ENCODE data around the gene GALNTL6.

The GALNTL6 gene

DNA sequence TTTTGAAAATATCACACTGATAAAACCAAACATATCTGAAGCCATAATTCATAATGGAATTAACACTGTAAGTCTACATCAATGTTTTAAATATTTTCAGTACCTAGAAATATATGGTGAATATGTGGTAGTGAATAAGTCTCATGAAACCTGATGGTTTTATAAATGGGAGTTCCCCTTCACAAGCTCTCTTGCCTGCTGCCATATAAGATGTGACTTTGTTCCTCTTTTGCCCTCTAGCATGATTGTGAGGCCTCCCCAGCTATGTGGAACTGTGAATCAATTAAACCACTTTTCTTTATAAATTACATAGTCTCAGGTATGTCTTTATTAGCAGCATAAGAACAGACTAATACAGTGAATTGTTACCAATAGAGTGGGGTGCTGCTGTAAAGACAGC is 818.6 kb downstream of the GALNTL6 start:
- H3K4me3 ChIP-seq (ENCODE audit: low read depth, low read length): no peak overlapping the region
- TF ChIP-seq, protein P1, sequence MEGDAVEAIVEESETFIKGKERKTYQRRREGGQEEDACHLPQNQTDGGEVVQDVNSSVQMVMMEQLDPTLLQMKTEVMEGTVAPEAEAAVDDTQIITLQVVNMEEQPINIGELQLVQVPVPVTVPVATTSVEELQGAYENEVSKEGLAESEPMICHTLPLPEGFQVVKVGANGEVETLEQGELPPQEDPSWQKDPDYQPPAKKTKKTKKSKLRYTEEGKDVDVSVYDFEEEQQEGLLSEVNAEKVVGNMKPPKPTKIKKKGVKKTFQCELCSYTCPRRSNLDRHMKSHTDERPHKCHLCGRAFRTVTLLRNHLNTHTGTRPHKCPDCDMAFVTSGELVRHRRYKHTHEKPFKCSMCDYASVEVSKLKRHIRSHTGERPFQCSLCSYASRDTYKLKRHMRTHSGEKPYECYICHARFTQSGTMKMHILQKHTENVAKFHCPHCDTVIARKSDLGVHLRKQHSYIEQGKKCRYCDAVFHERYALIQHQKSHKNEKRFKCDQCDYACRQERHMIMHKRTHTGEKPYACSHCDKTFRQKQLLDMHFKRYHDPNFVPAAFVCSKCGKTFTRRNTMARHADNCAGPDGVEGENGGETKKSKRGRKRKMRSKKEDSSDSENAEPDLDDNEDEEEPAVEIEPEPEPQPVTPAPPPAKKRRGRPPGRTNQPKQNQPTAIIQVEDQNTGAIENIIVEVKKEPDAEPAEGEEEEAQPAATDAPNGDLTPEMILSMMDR (IDR thresholded peaks at IDR 0.05; ENCODE audit: borderline replicate concordance, insufficient read depth, low read depth, low read length): no peak

DNA sequence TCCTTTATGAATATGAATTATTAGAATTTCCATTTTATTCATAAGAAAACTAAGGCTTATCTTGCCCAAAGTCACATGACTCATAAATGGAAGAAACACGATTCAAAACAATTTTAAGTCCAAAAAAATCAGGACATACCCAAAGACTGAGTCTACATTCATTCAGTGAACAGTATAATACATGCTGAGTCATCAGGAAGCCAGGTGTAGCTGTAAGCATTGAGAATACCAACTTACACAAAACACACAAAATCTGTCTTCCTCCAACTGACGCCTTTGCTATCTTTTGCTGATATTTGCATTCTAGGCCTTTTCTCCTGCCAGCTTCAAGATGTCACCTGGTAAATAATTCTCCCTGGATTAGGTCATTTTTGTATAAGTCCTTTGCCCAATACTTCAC is 835.3 kb downstream of the GALNTL6 start:
- no peak overlapping the region for H3K4me3 ChIP-seq (ENCODE audit: low read depth, low read length)
- TF ChIP-seq, protein P1 (IDR thresholded peaks at IDR 0.05; ENCODE audit: borderline replicate concordance, insufficient read depth, low read depth, low read length): no peak

DNA sequence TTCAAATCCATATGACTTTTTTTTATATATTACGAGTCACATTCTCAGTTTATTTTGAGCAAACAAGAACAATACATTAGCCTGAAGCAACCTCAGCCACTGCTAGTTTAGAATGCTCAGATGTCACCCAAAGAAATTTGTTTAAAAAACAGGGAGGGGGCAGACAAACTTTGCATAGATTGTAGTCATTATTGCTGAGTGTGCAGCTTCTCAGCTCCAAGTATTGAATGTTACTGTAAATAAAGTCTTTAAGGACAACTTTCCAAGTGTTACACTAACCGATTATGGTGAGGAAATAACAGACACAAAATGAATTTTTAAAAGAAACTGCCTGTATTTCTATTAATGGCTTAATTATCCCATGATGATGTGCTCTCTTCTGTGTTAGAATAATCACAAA is 835.9 kb downstream of the GALNTL6 start:
- TF ChIP-seq, protein P1 (IDR thresholded peaks at IDR 0.05; ENCODE audit: borderline replicate concordance, insufficient read depth, low read depth, low read length): no peak
- H3K4me3 ChIP-seq (ENCODE audit: low read depth, low read length): no peak overlapping the region

- TF ChIP-seq, protein P1 (IDR thresholded peaks at IDR 0.05; ENCODE audit: borderline replicate concordance, insufficient read depth, low read depth, low read length): no peak
- no peak overlapping the region for H3K4me3 ChIP-seq (ENCODE audit: low read depth, low read length)
Measured at GRCh38 chr4:172650758-172651530, 837.7 kb downstream of the GALNTL6 start.

DNA sequence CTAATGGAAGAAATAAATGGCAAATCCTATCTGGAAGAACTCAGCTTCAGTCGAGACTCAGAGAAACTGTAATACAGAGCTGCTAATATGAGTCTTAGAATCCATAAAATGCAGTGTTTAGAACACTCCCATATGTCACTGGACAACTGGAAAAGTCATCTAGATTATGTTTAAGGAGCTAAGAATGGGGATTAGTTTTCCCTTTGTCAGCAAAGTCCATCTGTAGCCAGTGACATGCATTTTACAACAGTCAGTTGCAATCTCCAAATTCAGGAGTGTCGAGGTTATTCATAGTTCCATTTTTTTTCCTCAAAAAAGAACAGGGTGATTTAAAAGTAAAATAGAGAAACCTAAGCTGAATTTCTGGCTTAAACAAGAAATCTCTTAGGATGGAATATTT is 838.8 kb downstream of the GALNTL6 start:
- TF ChIP-seq, protein P1 (IDR thresholded peaks at IDR 0.05; ENCODE audit: borderline replicate concordance, insufficient read depth, low read depth, low read length): no peak
- H3K4me3 ChIP-seq (ENCODE audit: low read depth, low read length): no peak overlapping the region

GRCh38 chr4:172652369-172652768 is 839.2 kb downstream of the GALNTL6 start:
- TF ChIP-seq, protein P1 (IDR thresholded peaks at IDR 0.05; ENCODE audit: borderline replicate concordance, insufficient read depth, low read depth, low read length): no peak

GRCh38 chr4:172653676-172654075 is 840.5 kb downstream of the GALNTL6 start:
- no peak overlapping the region for H3K4me3 ChIP-seq (ENCODE audit: low read depth, low read length)
- TF ChIP-seq, protein P1 (IDR thresholded peaks at IDR 0.05; ENCODE audit: borderline replicate concordance, insufficient read depth, low read depth, low read length): no peak

More at GRCh38 chr4:172652369-172652768, 839.2 kb downstream of the GALNTL6 start:
- no peak overlapping the region for H3K4me3 ChIP-seq (ENCODE audit: low read depth, low read length)
